Eye (tissue), 1 donor: ENCODE measurements around the gene POMT1.

Source experiments
- DNase-seq: peaks from one replicate; pipeline ENCODE4 v3.0.0-alpha.2; 2015

POMT1 gene

GRCh38 chr9:131476777-131477345 is 25.9 kb upstream of the POMT1 start:
- no peak for DNase-seq

GRCh38 chr9:131477367-131477766 is 25.4 kb upstream of the POMT1 start:
- no peak for DNase-seq

GRCh38 chr9:131477816-131478419 is 24.8 kb upstream of the POMT1 start:
- DNase-seq = no peak

GRCh38 chr9:131478421-131478868 is 24.3 kb upstream of the POMT1 start:
- DNase-seq = peak; percentile 81

GRCh38 chr9:131478911-131479310 is 23.8 kb upstream of the POMT1 start:
- DNase-seq = no peak

GRCh38 chr9:131480258-131480657 is 22.5 kb upstream of the POMT1 start:
- DNase-seq = no peak

- peak; percentile 45 for DNase-seq
These were observed 21.0 kb upstream of the POMT1 start for GRCh38 chr9:131481441-131482342.

- no peak for DNase-seq
These were observed 20.2 kb upstream of the POMT1 start for GRCh38 chr9:131482343-131483006.

GRCh38 chr9:131483319-131484050 is 19.2 kb upstream of the POMT1 start:
- no peak for DNase-seq

GRCh38 chr9:131484051-131484445 is 18.7 kb upstream of the POMT1 start:
- no peak for DNase-seq

- no peak for DNase-seq
These were observed 18.0 kb upstream of the POMT1 start for GRCh38 chr9:131484560-131485185.

GRCh38 chr9:131485206-131485605 is 17.5 kb upstream of the POMT1 start:
- DNase-seq = no peak

GRCh38 chr9:131485728-131486422 is 16.8 kb upstream of the POMT1 start:
- no peak for DNase-seq

GRCh38 chr9:131487001-131487400 is 15.7 kb upstream of the POMT1 start:
- DNase-seq = no peak

- DNase-seq = no peak
These were observed 15.1 kb upstream of the POMT1 start for GRCh38 chr9:131487621-131488031.

- no peak for DNase-seq
These were observed 12.2 kb upstream of the POMT1 start for GRCh38 chr9:131490514-131490913.

GRCh38 chr9:131491001-131491710 is 11.6 kb upstream of the POMT1 start:
- no peak for DNase-seq

GRCh38 chr9:131492070-131492469 is 10.6 kb upstream of the POMT1 start:
- DNase-seq = no peak

- DNase-seq = no peak
These were observed 8.3 kb upstream of the POMT1 start for GRCh38 chr9:131494296-131494870.

GRCh38 chr9:131495785-131496184 is 6.9 kb upstream of the POMT1 start:
- DNase-seq = no peak
